Small intestine (tissue), 16 donors: ENCODE measurements around the gene GRIP2. TPM values are rescaled to one million over a fixed set of nuclear protein-coding genes. Genes with fewer than 3 reads are reported as not detected.

Experiments used
- DNase-seq, 2 donors: peaks; one replicate each; pipeline versions ENCODE4 v3.0.0 to v3.0.0-alpha.2; 2013
- FAIRE-seq: peaks from 2 replicates; lab custom pipeline; 2012; peaks lifted over from hg19 to GRCh38; lab: Jason Lieb, UNC
- H3K27ac ChIP-seq, 3 donors: one replicate each; pipeline ENCODE4 v1.5.1; 2013; ENCODE audit warnings: low read length in 2 of 3, mild to moderate bottlenecking in 2 of 3, control low read depth in 1 of 3, inconsistent platforms in 1 of 3, low read depth in 1 of 3, moderate library complexity in 1 of 3
- H3K27me3 ChIP-seq, 3 donors: one replicate each; pipeline ENCODE4 v1.6.1; 2013; ENCODE audit warnings: low read length in 3 of 3, inconsistent platforms in 1 of 3; ENCODE audit not compliant: control insufficient read depth in 3 of 3, insufficient read depth in 3 of 3
- H3K36me3 ChIP-seq, 3 donors: one replicate each; pipeline ENCODE4 v1.6.1; 2013; ENCODE audit warnings: low read length in 3 of 3, inconsistent platforms in 1 of 3, low read depth in 1 of 3, mild to moderate bottlenecking in 1 of 3, moderate library complexity in 1 of 3; ENCODE audit not compliant: control insufficient read depth in 3 of 3, insufficient read depth in 2 of 3
- H3K4me1 ChIP-seq, 3 donors: one replicate each; pipeline ENCODE4 v1.6.1; 2013; ENCODE audit warnings: low read length in 2 of 3, inconsistent platforms in 1 of 3, low read depth in 1 of 3, mild to moderate bottlenecking in 1 of 3, moderate library complexity in 1 of 3; ENCODE audit not compliant: control insufficient read depth in 3 of 3, insufficient read depth in 2 of 3
- H3K4me3 ChIP-seq, 3 donors: one replicate each; pipeline ENCODE4 v1.5.1; 2013; ENCODE audit warnings: low read length in 3 of 3, control low read depth in 1 of 3, inconsistent platforms in 1 of 3, low read depth in 1 of 3, mild to moderate bottlenecking in 1 of 3, moderate library complexity in 1 of 3
- H3K9me3 ChIP-seq, 2 donors: one replicate each; pipeline ENCODE4 v1.6.1; 2013; ENCODE audit warnings: low read depth in 1 of 2, low read length in 1 of 2; ENCODE audit not compliant: control insufficient read depth in 2 of 2, insufficient read depth in 1 of 2
- WGBS, 3 donors: extraction: QIAGEN DNeasy Blood & Tissue Kit; methylation state at CpG; one replicate each; pipeline ENCODE4 v1.1.7; 2013; 5-methylcytosine and 5-hydroxymethylcytosine counted together
- long read RNA-seq, 10 donors: transcript quantifications; one replicate each; lab custom pipeline, GENCODE V29; 2026
- polyA plus RNA-seq, 4 donors: library from polyadenylated mRNA; stranded (reverse) in 3 of 4; unstranded in 1 of 4; fragments of 200-250 nt in 3 of 4; fragments of 120-200 nt in 1 of 4; gene quantifications; one replicate each; pipeline versions ENCODE4 v1.2.1 to v1.2.3, GENCODE V29; 2013
- donor health status: healthy with polysubstance abuse.
- donor health status: control.
- donor health status: control.
- donor health status: Bipolar disorder and iron deficiency.
- donor health status: healthy.

GRIP2 gene
- 1 to 10 TPM in 1 of 4 donors, under 1 TPM in 2, not detected in 1; 0.27 to 1.4 (median 0.34) TPM for polyA plus RNA-seq
- long read RNA-seq, donor 1, result 0 reads
- long read RNA-seq, donor 2, result 0 reads
- long read RNA-seq, donor 3, result 0 reads
- long read RNA-seq, donor 4, result 0 reads
- long read RNA-seq, donor 5, result 0 reads
- long read RNA-seq, donor 6, result 0 reads
- long read RNA-seq, donor 7, result 0 reads
- long read RNA-seq, donor 8, partial matches to known transcripts, result 0 of 1 reads
- long read RNA-seq, donor 8, other reads (novel, unspliced or antisense), result 0 of 1 reads
- long read RNA-seq, donor 9, result 0 reads
- long read RNA-seq, donor 10, result 0 reads

GRCh38 chr3:14539742-14540491, at the start of gene GRIP2:
Gene GRIP2, minus strand, starts transcription at chr3:14540342. Its CDS starts 34 bp downstream, at chr3:14540308.
- DNase-seq (no peak), FAIRE-seq (no peak)
- H3K4me3 ChIP-seq, result no peak within 1 kb of the TSS
- no peaks in the 10 kb centered on the region for H3K36me3 ChIP-seq
- H3K27ac ChIP-seq, result no peak within 1 kb of the TSS
- no peaks in the 10 kb centered on the region for H3K27me3 ChIP-seq
- no peaks in the 10 kb centered on the region for H3K9me3 ChIP-seq
- H3K4me1 ChIP-seq, result no peaks in the 10 kb centered on the region
- WGBS, 3 donors, result 55 to 67% (median 61%) methylated on average over 11 to 14 of the region's 14 CpGs

GRCh38 chr3:14588425-14589112, 48.4 kb upstream of the GRIP2 start:
- no peak overlapping the region for H3K27ac ChIP-seq
- no peak for DNase-seq
- 64 to 89% (median 74%) methylated on average over 6 of the region's 6 CpGs for WGBS, 3 donors
- no peaks in the 10 kb centered on the region for H3K9me3 ChIP-seq
- H3K36me3 ChIP-seq, result no peaks in the 10 kb centered on the region
- H3K4me1 ChIP-seq, result no peaks in the 10 kb centered on the region
- no peak overlapping the region for H3K4me3 ChIP-seq
- peaks cover 0 to 2% (median 0%) of the 10 kb centered on the region in 3 donors for H3K27me3 ChIP-seq
- FAIRE-seq, result no peak

GRCh38 chr3:14587740-14588360, 47.7 kb upstream of the GRIP2 start:
- H3K4me1 ChIP-seq, result no peaks in the 10 kb centered on the region
- H3K27ac ChIP-seq, result no peak overlapping the region
- no peaks in the 10 kb centered on the region for H3K9me3 ChIP-seq
- WGBS, 3 donors, result 25 to 48% (median 41%) methylated on average over 4 of the region's 4 CpGs
- DNase-seq, result peak; percentile 11 to 87
- FAIRE-seq, result no peak
- no peaks in the 10 kb centered on the region for H3K36me3 ChIP-seq
- no peak overlapping the region for H3K4me3 ChIP-seq
- peaks cover 0 to 2% (median 0%) of the 10 kb centered on the region in 3 donors for H3K27me3 ChIP-seq

GRCh38 chr3:14586611-14587010, 46.5 kb upstream of the GRIP2 start:
- no peak for FAIRE-seq
- 75 to 90% (median 76%) methylated on average over 2 of the region's 2 CpGs for WGBS, 3 donors
- Histone ChIP-seq H3K9me3 (no peaks in the 10 kb centered on the region), H3K4me3 (no peak overlapping the region), H3K27ac (no peak overlapping the region), H3K4me1 (no peaks in the 10 kb centered on the region), H3K36me3 (no peaks in the 10 kb centered on the region), H3K27me3 (peaks cover 0 to 4% (median 0%) of the 10 kb centered on the region in 3 donors)
- no peak for DNase-seq

- peaks cover 0 to 11% (median 0%) of the 10 kb centered on the region in 3 donors for H3K27me3 ChIP-seq
- no peak overlapping the region for H3K27ac ChIP-seq
- no peaks in the 10 kb centered on the region for H3K9me3 ChIP-seq
- H3K4me3 ChIP-seq, result no peak overlapping the region
- H3K36me3 ChIP-seq, result no peaks in the 10 kb centered on the region
- FAIRE-seq (no peak), DNase-seq (no peak)
- WGBS, 3 donors, result 72 to 86% (median 83%) methylated on average over 5 of the region's 5 CpGs
- H3K4me1 ChIP-seq, result no peaks in the 10 kb centered on the region
These were observed 43.5 kb upstream of the GRIP2 start for GRCh38 chr3:14583548-14584091.

GRCh38 chr3:14582045-14582410, 41.9 kb upstream of the GRIP2 start:
- Histone ChIP-seq H3K36me3 (no peaks in the 10 kb centered on the region), H3K27ac (no peak overlapping the region), H3K4me1 (no peaks in the 10 kb centered on the region), H3K4me3 (no peak overlapping the region), H3K27me3 (peaks cover 0 to 11% (median 0%) of the 10 kb centered on the region in 3 donors), H3K9me3 (no peaks in the 10 kb centered on the region)
- DNase-seq, result no peak
- 61 to 78% (median 72%) methylated on average over 4 of the region's 4 CpGs for WGBS, 3 donors
- FAIRE-seq, result no peak

- FAIRE-seq (no peak), DNase-seq (no peak)
- 78 to 84% (median 83%) methylated on average over 5 of the region's 5 CpGs for WGBS, 3 donors
- H3K27me3 ChIP-seq, result peaks cover 0 to 11% (median 0%) of the 10 kb centered on the region in 3 donors
- no peak overlapping the region for H3K27ac ChIP-seq
- no peaks in the 10 kb centered on the region for H3K9me3 ChIP-seq
- H3K4me3 ChIP-seq, result no peak overlapping the region
- H3K36me3 ChIP-seq, result no peaks in the 10 kb centered on the region
- H3K4me1 ChIP-seq, result no peaks in the 10 kb centered on the region
These were observed 41.3 kb upstream of the GRIP2 start for GRCh38 chr3:14581334-14582044.
